Sigmoid colon (tissue), 7 donors: ENCODE results near the gene METAP1D. TPM values are rescaled to one million over a fixed set of nuclear protein-coding genes. Genes with fewer than 3 reads are reported as not detected.
A peak's percentile ranks its signal among the peaks of the same experiment; 100 is the strongest.

Experiments
- DNase-seq: peaks from one replicate; pipeline ENCODE4 v3.0.0-alpha.2; 2019
- H3K27ac ChIP-seq, 4 donors: fragments of 200-600 bp; sonication (generic); one replicate each; pipeline ENCODE4 v1.5.1; 2016 to 2019; ENCODE audit warnings: mild to moderate bottlenecking in 1 of 4
- H3K27me3 ChIP-seq, 3 donors: fragments of 200-600 bp; sonication (generic); one replicate each; pipeline ENCODE4 v1.5.1; 2019; ENCODE audit warnings: mild to moderate bottlenecking in 1 of 3
- H3K36me3 ChIP-seq, 4 donors: fragments of 200-600 bp; sonication (generic); one replicate each; pipeline ENCODE4 v1.5.1; 2016 to 2019
- H3K4me1 ChIP-seq, 4 donors: fragments of 200-600 bp; sonication (generic); one replicate each; pipeline ENCODE4 v1.5.1; 2017 to 2019
- H3K4me3 ChIP-seq, 4 donors: fragments of 200-600 bp; sonication (generic); one replicate each; pipeline ENCODE4 v1.5.1; 2017 to 2019; ENCODE audit warnings: mild to moderate bottlenecking in 2 of 4, moderate library complexity in 1 of 4
- H3K9me3 ChIP-seq, 4 donors: fragments of 200-600 bp in 3 of 4; sonication (generic) in 3 of 4; one replicate each; pipeline versions ENCODE4 v1.5.1 to v1.6.1; 2013 to 2019
- EP300 ChIP-seq, 4 donors: sonication (generic); formaldehyde crosslinking; IDR thresholded peaks; one replicate each; pipeline ENCODE4 v1.6.1; 2017; ENCODE audit warnings: antibody characterized with exemption in 4 of 4
- POLR2A ChIP-seq, 2 donors: fragments of 450-650 bp; IDR thresholded peaks; one replicate each; pipeline ENCODE4 v1.6.1; 2016; ENCODE audit warnings: antibody characterized with exemption in 2 of 2, mild to moderate bottlenecking in 2 of 2, moderate library complexity in 2 of 2
- POLR2AphosphoS5 ChIP-seq, 4 donors: sonication (generic); formaldehyde crosslinking; IDR thresholded peaks; one replicate each; pipeline ENCODE4 v1.6.1; 2017; ENCODE audit warnings: antibody characterized with exemption in 4 of 4
- WGBS, 2 donors: extraction: QIAGEN DNeasy Blood & Tissue Kit; methylation state at CpG; one replicate each; pipeline ENCODE4 v1.1.7; 2013; 5-methylcytosine and 5-hydroxymethylcytosine counted together
- intact Hi-C: fragments of 100-400 bp; cut with DNase I; formaldehyde crosslinking; loops from one replicate; pipeline ENCODE4 v1.15.1; 2023
- polyA plus RNA-seq, 3 donors: library from polyadenylated mRNA; stranded (reverse); fragments of 200-250 nt; gene quantifications; one replicate each; pipeline ENCODE4 v1.2.3, GENCODE V29; 2013
- total RNA-seq, 4 donors: library from RNA; depleted of rRNA; stranded (reverse); fragments of >200 nt; gene quantifications; one replicate each; pipeline ENCODE4 v1.1.0, GENCODE V29; 2016
- TF ChIP-seq, protein P1 (sequence below), 4 experiments: fragments of 450-650 bp in 3 of 4; fragments of 200-600 bp in 1 of 4; IDR thresholded peaks; one replicate each; pipeline ENCODE4 v1.5.1; 2016 to 2019; ENCODE audit warnings: antibody characterized with exemption in 4 of 4, mild to moderate bottlenecking in 3 of 4, moderate library complexity in 2 of 4
- donor health status: healthy with polysubstance abuse.
- donor health status: Bipolar disorder and iron deficiency.
- donor health status: healthy.

Gene METAP1D
- total and polyA plus RNA-seq, 7 donors: 0.60 to 14.4 (median 7.8) TPM

DNA sequence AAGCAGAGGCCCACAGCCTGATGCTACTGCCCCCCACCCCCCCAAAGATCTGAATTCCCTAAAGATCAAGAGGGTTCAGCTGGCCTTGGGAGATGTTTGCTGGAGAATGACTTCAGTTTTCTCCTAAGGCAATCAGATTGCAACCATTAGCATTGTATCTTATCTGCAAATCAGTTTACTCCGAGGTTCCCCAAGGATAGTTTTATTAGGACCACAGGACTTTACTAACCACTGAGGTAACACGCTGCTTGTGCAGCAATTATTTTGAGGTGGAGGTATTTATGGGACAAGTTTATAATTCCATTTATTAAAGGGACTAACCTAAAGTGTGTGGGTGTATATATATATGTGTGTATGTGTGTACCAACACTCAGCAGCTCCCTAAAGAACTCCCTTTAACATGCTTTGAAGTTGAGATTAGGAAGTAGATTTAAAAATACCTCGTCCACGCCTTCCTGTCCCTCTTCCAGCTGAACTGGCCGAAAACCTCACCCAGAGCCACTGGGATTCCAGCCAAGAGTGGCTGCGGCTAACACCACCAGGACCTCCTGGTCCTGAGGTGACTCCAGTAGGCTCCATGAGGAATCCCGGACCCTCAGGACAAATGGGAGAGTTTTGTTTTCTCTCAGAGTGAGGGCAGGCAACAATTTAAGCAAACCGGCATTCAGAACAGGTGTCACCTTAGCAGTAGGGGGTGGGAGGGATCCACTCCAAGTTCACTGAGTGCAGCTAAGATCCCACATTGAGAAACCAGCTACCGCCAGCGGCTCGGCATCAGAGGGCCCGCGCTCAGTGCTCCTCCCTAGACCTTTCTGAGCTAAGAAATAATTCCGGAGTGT lies 82.6 kb downstream of the METAP1D start:
- Histone ChIP-seq H3K36me3 (no peaks in the 10 kb centered on the region), H3K4me1 (peaks cover 0 to 38% (median 32%) of the 10 kb centered on the region in 4 donors), H3K27me3 (peaks cover 64 to 81% (median 73%) of the 10 kb centered on the region in 3 donors), H3K27ac (no peak overlapping the region), H3K9me3 (no peaks in the 10 kb centered on the region), H3K4me3 (no peak overlapping the region)
- no peak for TF ChIP-seq POLR2A (IDR thresholded peaks at IDR 0.05)
- 5 to 7% methylated on average over 14 of the region's 14 CpGs for WGBS, 2 donors
- no peak for DNase-seq
- intact Hi-C loops: loop anchor here (10.0 kb wide), 1 partner anchor 188 kb away; the partner anchor contains the start of gene SLC25A12

DNA sequence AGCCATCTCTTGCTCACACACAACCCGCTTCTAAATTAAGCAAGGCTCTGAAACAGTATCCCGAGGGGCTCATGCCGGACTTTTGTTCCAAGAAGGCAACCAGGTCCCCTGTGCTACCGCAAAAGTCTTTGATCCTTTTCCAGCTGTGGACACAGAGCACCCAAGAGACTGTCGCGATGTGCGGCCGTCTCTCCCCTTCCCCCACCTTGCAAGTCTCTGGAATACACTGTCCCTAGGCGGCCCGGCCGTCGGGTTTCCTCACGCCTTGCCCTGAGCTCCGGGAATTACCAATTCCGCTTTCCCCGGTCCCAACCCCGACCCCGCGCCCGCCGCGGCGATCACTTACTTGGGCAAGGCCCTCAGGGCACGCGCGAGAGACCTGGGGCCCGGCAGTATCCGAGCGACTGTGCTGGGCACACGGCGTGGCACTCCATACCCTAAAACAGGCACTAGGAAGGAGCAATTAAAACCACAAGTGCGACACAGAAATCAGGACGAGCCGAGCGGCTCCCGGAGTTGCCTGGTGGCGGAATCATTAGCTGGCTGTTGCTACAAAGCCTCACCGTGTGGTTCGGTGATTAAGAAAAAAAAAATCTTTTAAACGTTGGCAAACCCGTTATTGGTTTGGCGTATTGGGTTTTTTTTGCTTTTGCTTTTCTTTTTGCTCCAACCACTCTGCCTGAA lies 83.3 kb downstream of the METAP1D start:
- H3K4me1 ChIP-seq: peaks cover 0 to 45% (median 32%) of the 10 kb centered on the region in 4 donors
- no peaks in the 10 kb centered on the region for H3K9me3 ChIP-seq
- H3K27ac ChIP-seq: no peak overlapping the region
- H3K27me3 ChIP-seq: peaks cover 71 to 89% (median 81%) of the 10 kb centered on the region in 3 donors
- H3K36me3 ChIP-seq: no peaks in the 10 kb centered on the region
- no peak for DNase-seq
- 5 to 7% methylated on average over 42 of the region's 42 CpGs for WGBS, 2 donors
- H3K4me3 ChIP-seq: peak overlapping the region in 1 of 4 donors; percentile 7
- intact Hi-C loops: loop anchor here (10.0 kb wide), 1 partner anchor 188 kb away; the partner anchor contains the start of gene SLC25A12
- TF ChIP-seq POLR2A (IDR thresholded peaks at IDR 0.05) (no peak), POLR2AphosphoS5 (IDR thresholded peaks at IDR 0.05) (peak in 1 of 4 donors; percentile 10), EP300 (IDR thresholded peaks at IDR 0.05) (no peak)
- TF ChIP-seq, protein P1, sequence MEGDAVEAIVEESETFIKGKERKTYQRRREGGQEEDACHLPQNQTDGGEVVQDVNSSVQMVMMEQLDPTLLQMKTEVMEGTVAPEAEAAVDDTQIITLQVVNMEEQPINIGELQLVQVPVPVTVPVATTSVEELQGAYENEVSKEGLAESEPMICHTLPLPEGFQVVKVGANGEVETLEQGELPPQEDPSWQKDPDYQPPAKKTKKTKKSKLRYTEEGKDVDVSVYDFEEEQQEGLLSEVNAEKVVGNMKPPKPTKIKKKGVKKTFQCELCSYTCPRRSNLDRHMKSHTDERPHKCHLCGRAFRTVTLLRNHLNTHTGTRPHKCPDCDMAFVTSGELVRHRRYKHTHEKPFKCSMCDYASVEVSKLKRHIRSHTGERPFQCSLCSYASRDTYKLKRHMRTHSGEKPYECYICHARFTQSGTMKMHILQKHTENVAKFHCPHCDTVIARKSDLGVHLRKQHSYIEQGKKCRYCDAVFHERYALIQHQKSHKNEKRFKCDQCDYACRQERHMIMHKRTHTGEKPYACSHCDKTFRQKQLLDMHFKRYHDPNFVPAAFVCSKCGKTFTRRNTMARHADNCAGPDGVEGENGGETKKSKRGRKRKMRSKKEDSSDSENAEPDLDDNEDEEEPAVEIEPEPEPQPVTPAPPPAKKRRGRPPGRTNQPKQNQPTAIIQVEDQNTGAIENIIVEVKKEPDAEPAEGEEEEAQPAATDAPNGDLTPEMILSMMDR (IDR thresholded peaks at IDR 0.05): no peak

DNA sequence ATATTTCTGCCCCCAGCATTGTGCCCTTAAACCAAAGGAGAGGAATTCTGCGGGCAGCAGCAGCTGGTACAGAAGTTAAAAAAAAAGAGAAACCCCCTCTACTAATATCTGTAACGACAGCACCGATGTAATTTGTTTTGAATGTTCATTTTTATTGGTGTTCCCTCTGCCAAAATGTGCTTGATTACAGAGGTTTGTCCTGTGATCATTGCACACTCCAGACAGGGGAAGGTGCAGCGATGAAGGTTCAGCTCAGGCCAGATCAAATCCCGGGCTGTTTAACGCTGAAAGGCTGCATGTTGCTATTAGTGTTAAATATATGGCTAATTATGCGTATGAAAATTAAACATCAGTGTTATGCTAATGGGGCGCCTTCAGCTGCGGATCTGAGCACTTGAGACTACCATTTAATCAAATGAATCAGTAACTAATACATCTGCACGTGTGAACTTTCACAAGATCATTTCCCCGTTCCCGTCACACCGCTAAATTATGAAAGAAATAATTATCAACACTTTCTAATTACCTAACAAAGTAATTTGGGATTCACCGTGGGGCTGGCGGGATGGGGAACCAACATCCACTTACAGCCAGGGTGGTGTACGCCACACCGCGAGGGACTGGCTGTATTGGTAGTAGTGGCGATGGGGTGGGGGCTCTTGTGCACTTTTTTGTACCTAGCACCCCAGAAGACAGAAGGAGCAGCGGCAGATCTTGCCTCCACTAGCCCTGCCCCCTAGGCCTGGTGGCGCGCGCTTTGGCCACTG lies 84.1 kb downstream of the METAP1D start:
- Histone ChIP-seq H3K36me3 (no peaks in the 10 kb centered on the region), H3K27me3 (peaks cover 78 to 96% (median 88%) of the 10 kb centered on the region in 3 donors), H3K4me3 (peak overlapping the region in 3 of 4 donors; percentile 33 to 50 (median 48)), H3K4me1 (peaks cover 0 to 52% (median 36%) of the 10 kb centered on the region in 4 donors), H3K27ac (no peak overlapping the region), H3K9me3 (no peaks in the 10 kb centered on the region)
- 10 to 11% methylated on average over 23 of the region's 23 CpGs for WGBS, 2 donors
- intact Hi-C loops: loop anchor here (10.0 kb wide), 1 partner anchor 189 kb away; the partner anchor contains the start of gene SLC25A12
- TF ChIP-seq POLR2AphosphoS5 (IDR thresholded peaks at IDR 0.05): peak in 1 of 4 donors; percentile 12
- TF ChIP-seq EP300 (IDR thresholded peaks at IDR 0.05): no peak
- no peak for DNase-seq

DNA sequence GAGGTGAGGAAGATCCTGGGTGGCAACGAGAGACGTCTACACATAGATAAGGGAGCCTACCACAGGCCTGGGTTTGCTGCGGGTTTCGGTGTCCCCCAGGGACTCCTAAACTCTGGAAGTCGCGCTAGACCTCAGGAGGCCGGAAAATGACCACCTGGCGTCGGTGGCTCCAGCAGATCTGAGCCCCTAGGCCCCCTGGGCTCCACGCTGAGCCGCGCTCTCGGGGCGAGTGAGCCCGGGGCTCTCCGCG lies 84.6 kb downstream of the METAP1D start:
- Histone ChIP-seq H3K4me3 (peak overlapping the region in 3 of 4 donors; percentile 33 to 50 (median 48)), H3K27me3 (peaks cover 83 to 100% (median 93%) of the 10 kb centered on the region in 3 donors), H3K36me3 (no peaks in the 10 kb centered on the region), H3K27ac (no peak overlapping the region), H3K9me3 (no peaks in the 10 kb centered on the region), H3K4me1 (peaks cover 0 to 56% (median 36%) of the 10 kb centered on the region in 4 donors)
- TF ChIP-seq, protein P1 (IDR thresholded peaks at IDR 0.05): no peak
- no peak for TF ChIP-seq POLR2AphosphoS5 (IDR thresholded peaks at IDR 0.05)
- no peak for TF ChIP-seq EP300 (IDR thresholded peaks at IDR 0.05)
- TF ChIP-seq POLR2A (IDR thresholded peaks at IDR 0.05): no peak
- intact Hi-C loops: loop anchor here (10.0 kb wide), 1 partner anchor 190 kb away; the partner anchor contains the start of gene SLC25A12
- WGBS, 2 donors: 2 to 4% methylated on average over 17 of the region's 17 CpGs
- no peak for DNase-seq

DNA sequence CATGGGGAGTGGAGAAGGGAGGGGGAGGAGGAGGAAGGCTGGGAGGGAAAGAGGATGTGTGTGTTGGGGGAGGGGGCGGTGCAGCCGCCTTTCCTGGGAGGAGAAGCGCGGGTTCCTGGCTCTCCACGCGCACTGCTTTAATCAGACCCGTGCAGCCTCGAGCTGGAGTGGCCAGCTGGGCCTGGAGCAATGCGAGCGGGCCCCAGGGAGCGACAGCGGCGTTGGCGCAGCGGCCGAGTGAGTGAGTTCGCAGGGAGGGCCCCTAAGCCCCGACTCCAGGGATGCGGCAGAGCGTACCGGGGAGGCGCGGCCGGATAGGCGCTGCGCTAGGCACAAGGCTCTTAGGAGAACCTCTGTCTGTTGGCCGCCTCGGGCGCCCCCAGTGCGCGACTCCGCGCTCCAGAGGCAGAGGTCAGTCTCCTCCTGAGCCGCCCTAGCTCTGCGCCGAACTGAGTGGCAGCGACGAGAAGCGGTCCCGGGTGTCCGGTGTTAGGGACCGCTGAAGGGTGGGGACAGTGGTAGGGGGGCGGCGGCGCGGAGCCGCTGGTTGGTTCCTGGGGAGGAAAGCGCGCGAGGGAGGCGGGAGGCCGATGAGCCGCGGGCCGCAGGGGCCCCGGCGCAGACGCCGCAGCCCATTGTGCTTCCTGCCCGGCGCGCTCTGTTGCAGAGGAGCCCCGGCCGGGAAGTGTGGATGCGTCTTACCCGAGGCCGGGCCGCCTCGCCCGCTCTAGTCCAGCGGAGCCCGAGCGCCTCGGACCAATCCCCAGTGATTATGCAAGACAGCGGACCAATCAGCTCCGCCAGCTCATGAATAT lies 85.1 kb downstream of the METAP1D start:
- Histone ChIP-seq H3K27me3 (peaks cover 88 to 100% (median 99%) of the 10 kb centered on the region in 3 donors), H3K27ac (peak overlapping the region in 1 of 4 donors; percentile 16), H3K36me3 (no peaks in the 10 kb centered on the region), H3K4me1 (peaks cover 0 to 56% (median 36%) of the 10 kb centered on the region in 4 donors), H3K4me3 (peak overlapping the region; percentile 15 to 50 (median 40)), H3K9me3 (no peaks in the 10 kb centered on the region)
- intact Hi-C loops: loop anchor here (10.0 kb wide), 1 partner anchor 190 kb away; the partner anchor contains the start of gene SLC25A12
- peak; percentile 86 for DNase-seq
- WGBS, 2 donors: 1% methylated on average over 76 of the region's 76 CpGs
- TF ChIP-seq, protein P1 (IDR thresholded peaks at IDR 0.05): no peak
- TF ChIP-seq EP300 (IDR thresholded peaks at IDR 0.05): no peak
- TF ChIP-seq POLR2A (IDR thresholded peaks at IDR 0.05): peak in 1 of 2 donors; percentile 12
- TF ChIP-seq POLR2AphosphoS5 (IDR thresholded peaks at IDR 0.05): peak; percentile 24 to 70 (median 58)
